Measurements from ENCODE around the gene AKR1B15.

AKR1B15 gene

GRCh38 chr7:134618756-134619530 lies 70.0 kb downstream of the AKR1B15 start:
- DNase-seq (ENCODE audit: low spot score): no peak

GRCh38 chr7:134619627-134620331 lies 70.9 kb downstream of the AKR1B15 start:
- no peak for DNase-seq (ENCODE audit: low spot score)

- DNase-seq (ENCODE audit: low spot score): no peak
These were observed 73.5 kb downstream of the AKR1B15 start for GRCh38 chr7:134622303-134622995.

GRCh38 chr7:134623193-134623592 lies 74.3 kb downstream of the AKR1B15 start:
- no peak for DNase-seq (ENCODE audit: low spot score)

- no peak for DNase-seq (ENCODE audit: low spot score)
These were observed 76.6 kb downstream of the AKR1B15 start for GRCh38 chr7:134625550-134625949.

- DNase-seq (ENCODE audit: low spot score): no peak
These were observed 78.3 kb downstream of the AKR1B15 start for GRCh38 chr7:134627109-134627774.

GRCh38 chr7:134627775-134628153 lies 78.9 kb downstream of the AKR1B15 start:
- no peak for DNase-seq (ENCODE audit: low spot score)

- DNase-seq (ENCODE audit: low spot score): no peak
These were observed 80.5 kb downstream of the AKR1B15 start for GRCh38 chr7:134629445-134629844.

Measured in ecto neural progenitor cell (in vitro differentiated cells).